SU-DHL-6 (cell line): ENCODE results near the gene MOB3B.

ENCODE experiments used
- CTCF ChIP-seq: fragments of 200-600 bp; sonication (generic); IDR thresholded peaks from one replicate; pipeline ENCODE4 v1.5.1; 2017; ENCODE audit warnings: antibody characterized with exemption, mild to moderate bottlenecking, low read length, moderate library complexity; ENCODE audit not compliant: insufficient read depth, poor library complexity, severe bottlenecking
- EZH2phosphoT487 ChIP-seq: fragments of 200-600 bp; sonication (generic), shearing (Covaris generic); conservative IDR thresholded peaks from 2 replicates; pipeline ENCODE4 v1.6.1; 2018; ENCODE audit warnings: mild to moderate bottlenecking, antibody characterized with exemption, low read length, moderate library complexity, mixed read lengths

GRCh38 chr9:27310582-27310981, 219.0 kb downstream of the MOB3B start:
- TF ChIP-seq EZH2phosphoT487 (no peak), CTCF (no peak)
